ENCODE measurements around the gene CLMN. TPM values are rescaled to one million over a fixed set of nuclear protein-coding genes. Genes with fewer than 3 reads are reported as not detected.

Gene CLMN
- total and polyA plus RNA-seq, 2 experiments from 2014 or later: 0.11 to 0.53 TPM

DNA sequence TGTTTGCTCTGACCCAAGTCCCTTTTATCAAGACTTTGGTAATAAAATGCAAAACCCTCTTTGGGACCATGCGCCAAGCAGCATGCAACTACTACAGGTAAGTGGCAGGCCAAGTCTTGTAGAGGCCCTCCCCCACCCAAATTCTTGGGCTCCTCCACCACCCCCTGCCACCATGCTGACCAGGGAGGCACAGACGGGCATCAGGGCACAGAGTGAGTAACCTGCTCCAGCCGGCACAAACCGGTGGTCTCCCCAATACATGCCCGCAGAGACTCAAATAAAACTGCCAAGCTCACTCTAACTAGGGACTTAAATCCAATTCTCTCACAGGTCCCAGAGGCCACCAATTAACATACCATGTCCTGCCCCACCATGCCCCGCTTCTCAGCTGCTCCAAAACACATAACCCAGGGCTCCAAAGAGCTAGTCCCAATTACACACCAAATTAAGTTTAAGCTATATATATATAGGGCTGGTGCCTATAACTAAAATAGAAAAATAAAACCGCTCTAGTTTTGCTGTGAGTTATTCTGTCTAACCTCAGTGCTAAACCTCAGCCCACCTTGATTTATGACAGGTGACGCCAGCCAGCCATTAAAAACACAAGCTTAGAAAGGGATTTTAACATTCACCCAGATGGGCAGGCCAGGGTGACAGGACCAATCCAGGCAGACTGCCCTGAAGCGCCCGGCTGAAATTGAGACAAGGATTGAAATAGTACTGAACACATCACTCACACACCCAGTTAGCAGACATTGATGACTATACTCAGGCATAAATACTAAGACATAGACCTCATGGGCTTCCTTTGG lies 81.0 kb downstream of the CLMN start:
- in situ Hi-C loops (cut with MboI): no loop called here
- Histone ChIP-seq H3K27ac (no peak overlapping the region), H3K9ac (no peak overlapping the region), H2AFZ (no peak overlapping the region), H3K27me3 (replicated peaks; ENCODE audit: insufficient read depth) (no peaks in the 10 kb centered on the region), H3K4me1 (ENCODE audit: insufficient read depth) (no peaks in the 10 kb centered on the region), H3F3A (ENCODE audit: insufficient read depth) (no peaks in the 10 kb centered on the region), H3K4me2 (ENCODE audit: unreplicated experiment) (no peak overlapping the region), H3K36me3 (ENCODE audit: low read depth) (no peaks in the 10 kb centered on the region), H3K4me3 (no peak overlapping the region), H3K9me3 (ENCODE audit: low read depth) (no peaks in the 10 kb centered on the region), H3K9me2 (ENCODE audit: insufficient read depth) (no peaks in the 10 kb centered on the region), H3K79me2 (ENCODE audit: insufficient read depth) (no peaks in the 10 kb centered on the region), H4K20me1 (ENCODE audit: insufficient read depth) (no peaks in the 10 kb centered on the region)
- TF ChIP-seq EZH2 (IDR thresholded peaks at IDR 0.05; ENCODE audit: insufficient read depth, poor library complexity, severe bottlenecking) (no peak), EZH2phosphoT487 (IDR thresholded peaks at IDR 0.05; ENCODE audit: insufficient read depth, low read depth) (no peak)
- 93 to 94% methylated on average over 10 of the region's 10 CpGs for WGBS, 2 experiments (ENCODE audit: low coverage in 1 of 2, low lambda C conversion rate in 2 of 2, missing lambda C conversion rate in 2 of 2)
- DNase-seq: no peak

DNA sequence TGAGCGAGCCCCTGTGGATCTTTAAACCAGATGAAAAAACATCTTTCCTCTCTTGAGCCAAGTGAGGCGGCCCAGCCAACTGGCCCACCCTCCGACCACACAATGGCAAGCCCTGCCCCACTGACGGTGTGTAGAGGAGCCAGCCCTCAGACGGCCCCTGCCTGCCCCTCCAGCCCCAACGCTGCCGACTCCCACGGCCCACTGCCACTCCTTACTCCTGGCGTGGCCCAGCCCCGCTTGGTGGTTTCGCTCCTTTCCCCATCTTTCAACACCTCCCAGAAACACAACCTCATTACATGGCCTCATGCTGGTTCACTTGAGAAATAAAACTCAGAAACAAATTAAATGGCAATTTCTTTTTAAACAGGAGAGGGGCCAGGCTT lies 81.8 kb downstream of the CLMN start:
- in situ Hi-C loops (cut with MboI): no loop called here
- Histone ChIP-seq H2AFZ (no peak overlapping the region), H3K9me2 (ENCODE audit: insufficient read depth) (no peaks in the 10 kb centered on the region), H3K27ac (no peak overlapping the region), H3K9me3 (ENCODE audit: low read depth) (no peaks in the 10 kb centered on the region), H3K4me3 (no peak overlapping the region), H4K20me1 (ENCODE audit: insufficient read depth) (no peaks in the 10 kb centered on the region), H3K27me3 (replicated peaks; ENCODE audit: insufficient read depth) (no peaks in the 10 kb centered on the region; the same call in 1 of the 2 replicates), H3K9ac (no peak overlapping the region), H3K79me2 (ENCODE audit: insufficient read depth) (no peaks in the 10 kb centered on the region), H3F3A (ENCODE audit: insufficient read depth) (no peaks in the 10 kb centered on the region), H3K4me1 (ENCODE audit: insufficient read depth) (no peaks in the 10 kb centered on the region), H3K36me3 (ENCODE audit: low read depth) (no peaks in the 10 kb centered on the region), H3K4me2 (ENCODE audit: unreplicated experiment) (no peak overlapping the region)
- 34 to 37% methylated on average over 11 of the region's 11 CpGs for WGBS, 2 experiments (ENCODE audit: low coverage in 1 of 2, low lambda C conversion rate in 2 of 2, missing lambda C conversion rate in 2 of 2)
- DNase-seq: no peak
- TF ChIP-seq EZH2phosphoT487 (IDR thresholded peaks at IDR 0.05; ENCODE audit: insufficient read depth, low read depth) (no peak), EZH2 (IDR thresholded peaks at IDR 0.05; ENCODE audit: insufficient read depth, poor library complexity, severe bottlenecking) (no peak)

DNA sequence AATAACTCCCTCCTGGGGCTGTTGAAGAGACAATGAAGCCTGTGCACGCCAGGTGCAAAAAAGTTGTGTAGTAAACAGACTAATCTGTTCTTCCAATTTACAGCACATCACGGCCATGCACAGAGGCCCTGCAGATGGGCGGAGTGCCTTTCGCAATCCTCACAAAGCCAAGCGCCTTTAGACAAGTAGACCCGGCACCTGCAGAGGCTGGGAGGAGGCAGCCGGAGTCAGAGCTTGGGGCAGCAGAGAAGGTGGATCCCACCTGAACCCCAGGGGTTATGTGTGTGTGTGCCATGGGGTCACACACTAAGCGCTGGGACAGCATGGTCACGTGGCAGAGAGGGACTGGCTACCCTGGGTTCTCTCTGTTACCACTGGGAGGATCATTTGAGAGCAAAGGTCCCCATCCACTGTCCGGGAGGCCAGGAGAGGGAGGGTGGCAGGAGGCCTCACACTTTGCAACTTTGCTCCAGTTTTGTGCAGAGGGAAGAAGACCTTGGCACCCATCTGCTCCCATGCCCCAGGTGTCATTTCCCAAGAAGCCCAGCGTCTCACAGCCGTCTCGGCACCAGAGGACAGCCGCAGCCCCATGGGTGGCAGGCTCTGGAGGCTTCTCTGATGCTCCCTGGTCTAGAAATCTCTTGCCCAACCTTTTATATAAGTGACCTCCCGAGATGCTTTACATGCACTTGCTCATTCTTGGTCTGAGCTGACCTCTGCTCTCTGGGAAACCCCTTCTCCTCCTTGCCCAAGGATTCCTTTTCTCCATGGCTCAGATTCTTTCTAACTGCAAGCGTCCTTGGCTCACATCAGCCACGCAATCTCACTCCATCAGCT lies 82.4 kb downstream of the CLMN start:
- WGBS, 2 experiments (ENCODE audit: low coverage in 1 of 2, low lambda C conversion rate in 2 of 2, missing lambda C conversion rate in 2 of 2): 85% methylated on average over 16 to 17 of the region's 17 CpGs
- no peaks in the 10 kb centered on the region for H4K20me1 ChIP-seq (ENCODE audit: insufficient read depth)
- DNase-seq: no peak
- no peak overlapping the region for H3K9ac ChIP-seq
- H3K9me3 ChIP-seq (ENCODE audit: low read depth): no peaks in the 10 kb centered on the region
- H2AFZ ChIP-seq: no peak overlapping the region
- H3K27ac ChIP-seq: no peak overlapping the region
- H3K79me2 ChIP-seq (ENCODE audit: insufficient read depth): no peaks in the 10 kb centered on the region
- no peaks in the 10 kb centered on the region; the same call in 1 of the 2 replicates for H3K27me3 ChIP-seq (replicated peaks; ENCODE audit: insufficient read depth)
- no peaks in the 10 kb centered on the region for H3K9me2 ChIP-seq (ENCODE audit: insufficient read depth)
- no peak for TF ChIP-seq EZH2 (IDR thresholded peaks at IDR 0.05; ENCODE audit: insufficient read depth, poor library complexity, severe bottlenecking)
- no peak for TF ChIP-seq EZH2phosphoT487 (IDR thresholded peaks at IDR 0.05; ENCODE audit: insufficient read depth, low read depth)
- in situ Hi-C loops (cut with MboI): no loop called here
- no peaks in the 10 kb centered on the region for H3K4me1 ChIP-seq (ENCODE audit: insufficient read depth)
- no peak overlapping the region for H3K4me3 ChIP-seq
- H3K4me2 ChIP-seq (ENCODE audit: unreplicated experiment): no peak overlapping the region
- H3K36me3 ChIP-seq (ENCODE audit: low read depth): no peaks in the 10 kb centered on the region
- H3F3A ChIP-seq (ENCODE audit: insufficient read depth): no peaks in the 10 kb centered on the region

DNA sequence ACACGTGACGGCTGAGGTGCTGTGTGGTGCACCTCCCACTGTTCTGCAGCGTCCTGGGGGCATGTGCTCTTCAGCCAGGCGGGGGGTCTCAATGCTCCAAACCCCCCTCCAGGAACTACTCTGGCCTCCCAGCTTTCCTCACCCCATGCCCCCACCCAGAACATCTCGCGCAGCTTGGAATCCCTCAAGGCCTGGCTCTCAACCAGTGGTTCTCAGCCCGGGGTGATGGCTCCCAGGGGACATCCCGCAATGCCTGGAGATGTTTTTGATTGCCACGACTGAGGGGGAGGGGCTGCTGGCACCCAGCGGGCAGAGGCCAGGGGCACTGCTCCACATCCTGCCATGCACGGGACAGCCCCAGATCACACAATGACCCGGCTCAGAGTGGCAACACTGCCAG lies 83.5 kb downstream of the CLMN start:
- H3K9me2 ChIP-seq (ENCODE audit: insufficient read depth): no peaks in the 10 kb centered on the region
- H3K79me2 ChIP-seq (ENCODE audit: insufficient read depth): no peaks in the 10 kb centered on the region
- no peak for TF ChIP-seq EZH2 (IDR thresholded peaks at IDR 0.05; ENCODE audit: insufficient read depth, poor library complexity, severe bottlenecking)
- no peak overlapping the region for H3K9ac ChIP-seq
- H4K20me1 ChIP-seq (ENCODE audit: insufficient read depth): no peaks in the 10 kb centered on the region
- H2AFZ ChIP-seq: no peak overlapping the region
- H3F3A ChIP-seq (ENCODE audit: insufficient read depth): no peaks in the 10 kb centered on the region
- H3K4me2 ChIP-seq (ENCODE audit: unreplicated experiment): no peak overlapping the region
- no peaks in the 10 kb centered on the region; the same call in 1 of the 2 replicates for H3K27me3 ChIP-seq (replicated peaks; ENCODE audit: insufficient read depth)
- no peaks in the 10 kb centered on the region for H3K36me3 ChIP-seq (ENCODE audit: low read depth)
- no peaks in the 10 kb centered on the region for H3K9me3 ChIP-seq (ENCODE audit: low read depth)
- H3K27ac ChIP-seq: no peak overlapping the region
- no peaks in the 10 kb centered on the region for H3K4me1 ChIP-seq (ENCODE audit: insufficient read depth)
- H3K4me3 ChIP-seq: no peak overlapping the region
- in situ Hi-C loops (cut with MboI): no loop called here
- DNase-seq: no peak
- 68 to 69% methylated on average over 12 of the region's 12 CpGs for WGBS, 2 experiments (ENCODE audit: low coverage in 1 of 2, low lambda C conversion rate in 2 of 2, missing lambda C conversion rate in 2 of 2)

Data from GM23248 (cell line).